IMR-90 (cell line): ENCODE measurements around the gene ACTR2. TPM values are rescaled to one million over a fixed set of nuclear protein-coding genes. Genes with fewer than 3 reads are reported as not detected.
A peak's percentile ranks its signal among the peaks of the same experiment; 100 is the strongest.

ENCODE experiments used
- ATAC-seq: fragments of 200-7000 bp; cut with Tn5 transposase; 2 replicates; pipeline ENCODE4 v1.9.1; 2020; ENCODE audit warnings: low read depth, mild to moderate bottlenecking, moderate library complexity
- BruUV-seq: library from RNA; stranded (reverse); fragments of 400-500 nt; replicated peaks from 2 replicates; lab custom pipeline; 2021; lab: Mats Ljungman, UMichigan
- CTCF ChIA-PET: fragments of 300-600 bp; formaldehyde crosslinking; extraction: SDS; loops from one replicate; lab custom pipeline; 2021; ENCODE audit warnings: antibody characterized with exemption; lab: Yijun Ruan, JAX
- POLR2A ChIA-PET: fragments of 300-600 bp; sonication (Branson Sonifier 250); formaldehyde crosslinking; loops from one replicate; lab custom pipeline; 2022; ENCODE audit warnings: antibody characterized with exemption; ENCODE audit not compliant: unreplicated experiment; lab: Charles Lee
- DNase-seq: peaks from one replicate; pipeline ENCODE4 v3.0.0; 2013
- H2AFZ ChIP-seq: replicated peaks from 2 replicates; pipeline ENCODE3; 2013; ENCODE audit warnings: low read length, mild to moderate bottlenecking; ENCODE audit not compliant: poor library complexity
- H2AK5ac ChIP-seq: 2 replicates; pipeline ENCODE4 v1.6.1; 2013; ENCODE audit warnings: low read depth, low read length, inconsistent platforms
- H2AK9ac ChIP-seq: replicated peaks from 2 replicates; pipeline ENCODE3; 2013; ENCODE audit warnings: mild to moderate bottlenecking, low read depth, low read length, moderate library complexity; ENCODE audit not compliant: poor library complexity
- H2BK120ac ChIP-seq: 2 replicates; pipeline ENCODE4 v1.6.1; 2013; ENCODE audit warnings: low read depth, low read length, inconsistent platforms
- H2BK15ac ChIP-seq: 3 replicates; pipeline ENCODE4 v1.6.1; 2013; ENCODE audit warnings: low read depth, low read length, inconsistent platforms
- H2BK20ac ChIP-seq: 2 replicates; pipeline ENCODE4 v1.6.1; 2013; ENCODE audit warnings: low read depth, mild to moderate bottlenecking, inconsistent platforms, low read length, moderate library complexity
- H2BK5ac ChIP-seq: 2 replicates; pipeline ENCODE4 v1.6.1; 2013; ENCODE audit warnings: mild to moderate bottlenecking, low read depth, low read length, inconsistent platforms; ENCODE audit not compliant: poor library complexity, severe bottlenecking
- H3K14ac ChIP-seq: replicated peaks from 2 replicates; pipeline ENCODE4 v1.6.1; 2013; ENCODE audit warnings: low read depth, low read length, inconsistent platforms
- H3K18ac ChIP-seq: 2 replicates; pipeline ENCODE4 v1.6.1; 2013; ENCODE audit warnings: low read depth, low read length, control low read depth
- H3K23ac ChIP-seq: 2 replicates; pipeline ENCODE4 v1.6.1; 2013; ENCODE audit warnings: low read depth, low read length, inconsistent platforms
- H3K27ac ChIP-seq: 2 replicates; pipeline ENCODE4 v1.5.1; 2013; ENCODE audit warnings: mild to moderate bottlenecking, control low read depth, low read length; ENCODE audit not compliant: insufficient read depth
- H3K27me3 ChIP-seq: 2 replicates; pipeline ENCODE4 v1.6.1; 2013; ENCODE audit warnings: low read length; ENCODE audit not compliant: control insufficient read depth, insufficient read depth
- H3K36me3 ChIP-seq: 2 replicates; pipeline ENCODE4 v1.6.1; 2013; ENCODE audit warnings: low read length, mixed read lengths; ENCODE audit not compliant: control insufficient read depth, insufficient read depth
- H3K4ac ChIP-seq: 2 replicates; pipeline ENCODE4 v1.6.1; 2013; ENCODE audit warnings: low read depth, low read length, inconsistent platforms
- H3K4me1 ChIP-seq: 2 replicates; pipeline ENCODE4 v1.6.1; 2013; ENCODE audit warnings: low read length, mixed read lengths; ENCODE audit not compliant: control insufficient read depth, insufficient read depth
- H3K4me2 ChIP-seq: 2 replicates; pipeline ENCODE4 v1.6.1; 2013; ENCODE audit warnings: low read depth, mild to moderate bottlenecking, control low read depth, low read length, moderate library complexity
- H3K4me3 ChIP-seq: 2 replicates; pipeline ENCODE4 v1.5.1; 2013; ENCODE audit warnings: low read depth, mild to moderate bottlenecking, control low read depth, low read length, moderate library complexity; ENCODE audit not compliant: insufficient read depth
- H3K56ac ChIP-seq: 2 replicates; pipeline ENCODE4 v1.6.1; 2013; ENCODE audit warnings: low read length, inconsistent platforms; ENCODE audit not compliant: insufficient read depth; ENCODE audit errors: extremely low read depth
- H3K79me1 ChIP-seq, 2 experiments: 2 replicates each; pipeline ENCODE4 v1.6.1; 2013; ENCODE audit warnings: low read length in 2 of 2, inconsistent platforms in 1 of 2, low read depth in 1 of 2
- H3K9ac ChIP-seq: 2 replicates; pipeline ENCODE4 v1.6.1; 2013; ENCODE audit warnings: low read depth, low read length, control low read depth
- H3K9me1 ChIP-seq: 2 replicates; pipeline ENCODE4 v1.6.1; 2013; ENCODE audit warnings: low read length, inconsistent platforms; ENCODE audit not compliant: insufficient read depth
- H3K9me3 ChIP-seq: 2 replicates; pipeline ENCODE4 v1.6.1; 2013; ENCODE audit warnings: low read length; ENCODE audit not compliant: control insufficient read depth, insufficient read depth
- H4K20me1 ChIP-seq: 2 replicates; pipeline ENCODE4 v1.6.1; 2013; ENCODE audit warnings: low read length, inconsistent platforms; ENCODE audit not compliant: insufficient read depth
- H4K5ac ChIP-seq: 2 replicates; pipeline ENCODE4 v1.6.1; 2013; ENCODE audit warnings: mild to moderate bottlenecking, low read depth, low read length, control low read depth
- H4K8ac ChIP-seq, 2 experiments: 2 replicates each; pipeline ENCODE4 v1.6.1; 2013; ENCODE audit warnings: low read depth in 2 of 2, low read length in 2 of 2, control low read depth in 1 of 2, inconsistent platforms in 1 of 2
- H4K91ac ChIP-seq: 2 replicates; pipeline ENCODE4 v1.6.1; 2013; ENCODE audit warnings: low read depth, low read length, inconsistent platforms; ENCODE audit not compliant: insufficient read depth
- CEBPB ChIP-seq: IDR thresholded peaks from 2 replicates; pipeline ENCODE4 v1.6.1; 2012; ENCODE audit warnings: low read depth, low read length, improper control_type of control experiment
- CTCF ChIP-seq: conservative IDR thresholded peaks from 2 replicates; pipeline ENCODE4 v1.5.1; 2012; ENCODE audit warnings: mild to moderate bottlenecking, low read depth, low read length, improper control_type of control experiment
- MAFK ChIP-seq: IDR thresholded peaks from 2 replicates; pipeline ENCODE4 v1.6.1; 2012; ENCODE audit warnings: low read depth, low read length, improper control_type of control experiment
- MAZ ChIP-seq: IDR thresholded peaks from 2 replicates; pipeline ENCODE4 v1.6.1; 2012; ENCODE audit warnings: low read depth, mild to moderate bottlenecking, low read length, improper control_type of control experiment, moderate library complexity, borderline replicate concordance
- POLR2A ChIP-seq: IDR thresholded peaks from 2 replicates; pipeline ENCODE4 v1.6.1; 2012; ENCODE audit warnings: mild to moderate bottlenecking, low read depth, low read length
- RAD21 ChIP-seq: IDR thresholded peaks from 2 replicates; pipeline ENCODE4 v1.6.1; 2012; ENCODE audit warnings: low read length, improper control_type of control experiment
- RFX5 ChIP-seq: IDR thresholded peaks from 2 replicates; pipeline ENCODE4 v1.8.0; 2012; ENCODE audit warnings: low read depth, mild to moderate bottlenecking, low read length, moderate library complexity
- WGBS, 2 experiments: methylation state at CpG; one replicate each; pipeline versions ENCODE4 v1.1.5 to v1.1.7; 2013; ENCODE audit warnings: missing lambda C conversion rate in 2 of 2; ENCODE audit not compliant: insufficient read length in 1 of 2; ENCODE audit errors: extremely low coverage in 2 of 2; 5-methylcytosine and 5-hydroxymethylcytosine counted together
- dilution Hi-C: fragments of 300-500 bp; cut with HindIII; formaldehyde crosslinking; loops from one replicate; pipeline ENCODE4 v1.14.3; 2018; ENCODE audit warnings: low sequenced_read_pairs; ENCODE audit not compliant: unreplicated experiment
- in situ Hi-C: fragments of 300-500 bp; cut with MboI; formaldehyde crosslinking; loops from 3 replicates; pipeline ENCODE4 v1.14.3; 2019; ENCODE audit warnings: low sequenced_read_pairs, inconsistent platforms, mixed read lengths
- intact Hi-C: fragments of 100-400 bp; cut with micrococcal nuclease; formaldehyde crosslinking; loops from 2 replicates; pipeline ENCODE4 v1.10.0; 2022
- polyA plus RNA-seq, 3 experiments: library from polyadenylated mRNA; depleted of rRNA; stranded (reverse); fragments of >200 nt; gene quantifications; 2 replicates each; pipeline ENCODE4 v1.2.3, GENCODE V29; 2012; ENCODE audit warnings: low replicate concordance in 1 of 3
- total RNA-seq: library from RNA; depleted of rRNA; stranded (reverse); fragments of >200 nt; gene quantifications from 2 replicates; pipeline ENCODE4 v1.2.3, GENCODE V29; 2012

The ACTR2 gene
- total and polyA plus RNA-seq, 2 of the 4 experiments (the other 2 are of a cell fraction) = 141 to 205 TPM

- dilution Hi-C loops = no loop called here
Measured at GRCh38 chr2:65231121-65231520, 3.5 kb downstream of the ACTR2 start.

More at GRCh38 chr2:65231121-65231520, 3.5 kb downstream of the ACTR2 start:
- 0 out of 2 replicates have a peak overlapping the region, but pooled peaks have one; percentile 26 for H3K56ac ChIP-seq
- H3K4me3 ChIP-seq = no peak overlapping the region
- no peak overlapping the region for H2AFZ ChIP-seq
- H2BK120ac ChIP-seq = peak overlapping the region; percentile 70; the same call in 1 of the 2 replicates
- H2BK5ac ChIP-seq = peak overlapping the region; percentile 90
- no peak for ATAC-seq
- peak overlapping the region; percentile 58; the same call in 1 of the 2 replicates for H3K4me2 ChIP-seq
- no peak overlapping the region; the same call in 1 of the 2 replicates for H2AK5ac ChIP-seq
- peak overlapping the region; percentile 29; the same call in 2 of the 3 replicates for H2BK15ac ChIP-seq
- peak overlapping the region; percentile 74 for H3K4ac ChIP-seq
- H3K18ac ChIP-seq = peak overlapping the region; percentile 37; the same call in 1 of the 2 replicates
- no peaks in the 10 kb centered on the region for H3K9me3 ChIP-seq
- H3K79me1 ChIP-seq = peaks cover 12 to 52% of the 10 kb centered on the region in 2 experiments
- peak overlapping the region; percentile 88; the same call in 1 of the 2 replicates for H3K14ac ChIP-seq
- H4K8ac ChIP-seq = peak overlapping the region in 1 of 2 experiments; percentile 84; a peak in 3 of 4 replicates
- H4K91ac ChIP-seq = peak overlapping the region; percentile 20; the same call in 1 of the 2 replicates
- intact Hi-C loops = no loop called here
- TF ChIP-seq CEBPB (no peak), MAZ (no peak), RAD21 (no peak), RFX5 (no peak), MAFK (no peak), POLR2A (no peak), CTCF (no peak)
- H4K5ac ChIP-seq = no peak overlapping the region
- peaks cover 11% of the 10 kb centered on the region; the same call in 1 of the 2 replicates for H3K9me1 ChIP-seq
- peak; percentile 61 for DNase-seq
- no peak overlapping the region; the same call in 1 of the 2 replicates for H2BK20ac ChIP-seq
- H3K23ac ChIP-seq = no peak overlapping the region
- H3K36me3 ChIP-seq = peaks cover 9% of the 10 kb centered on the region
- no peaks in the 10 kb centered on the region for H3K27me3 ChIP-seq
- POLR2A ChIA-PET = interaction anchor here (0.6 kb wide), 1 partner anchor 275 kb away, joined by 3 read pairs; no protein-coding TSS in a partner anchor
- H3K27ac ChIP-seq = peak overlapping the region; percentile 75; the same call in 1 of the 2 replicates
- BruUV-seq = no TSS peak
- peaks cover 8% of the 10 kb centered on the region for H3K4me1 ChIP-seq
- no CpG with 5 or more reads among the region's 1 CpG for WGBS, 2 experiments
- H4K20me1 ChIP-seq = peaks cover 48% of the 10 kb centered on the region
- in situ Hi-C loops = no loop called here
- CTCF ChIA-PET = interaction anchor here (0.6 kb wide), 1 partner anchor 67 kb away, joined by 3 read pairs; no protein-coding TSS in a partner anchor
- H2AK9ac ChIP-seq = no peak overlapping the region
- H3K9ac ChIP-seq = no peak overlapping the region
